ENCODE measurements around the gene HBE1. TPM values are rescaled to one million over a fixed set of nuclear protein-coding genes. Genes with fewer than 3 reads are reported as not detected.

HBE1 gene
- total and polyA plus RNA-seq, 2 of the 4 experiments (the other 2 are of a cell fraction), result 3.2 to 12.7 TPM

DNA sequence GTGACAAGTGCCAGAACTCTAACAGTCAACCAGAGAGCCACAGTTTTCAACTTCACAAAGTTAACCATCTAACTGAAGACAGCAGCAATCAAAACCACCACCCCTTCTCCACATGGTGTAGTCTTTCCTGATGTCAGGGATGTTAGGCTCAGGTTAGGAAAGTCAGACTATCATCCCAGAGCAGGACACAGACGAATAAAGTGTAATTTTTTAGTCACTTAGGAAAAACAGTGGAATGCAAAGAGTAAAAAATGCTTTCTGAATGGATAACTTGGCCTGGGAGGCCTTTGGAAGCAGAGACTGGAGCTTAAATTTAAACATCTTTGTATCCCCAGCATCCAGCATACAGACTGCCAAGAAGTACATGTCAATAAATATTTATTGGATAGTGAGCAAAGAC lies 16.6 kb upstream of the HBE1 start:
- peak overlapping the region; percentile 65 for H2AK5ac ChIP-seq (ENCODE audit: low read depth, low read length)
- CTCF ChIA-PET, result interaction anchor here (0.6 kb wide), 1 partner anchor 9 kb away, joined by 3 read pairs; no protein-coding TSS in a partner anchor

More for the DNA sequence above, 16.6 kb upstream of the HBE1 start:
- H2BK5ac ChIP-seq (ENCODE audit: low read depth, low read length, poor library complexity, severe bottlenecking), result peak overlapping the region; percentile 88
- 71% methylated on average over 1 of the region's 1 CpG; no CpG with 5 or more reads in 1 of the 2 experiments for WGBS, 2 experiments (ENCODE audit: extremely low coverage in 2 of 2, insufficient read length in 1 of 2)
- H3K9ac ChIP-seq (ENCODE audit: low read depth, low read length), result no peak overlapping the region
- H3K4ac ChIP-seq (ENCODE audit: low read depth, low read length), result peak overlapping the region; percentile 92; the same call in 1 of the 2 replicates
- peak overlapping the region; percentile 98 for H2BK120ac ChIP-seq (ENCODE audit: low read depth, low read length)
- H2BK15ac ChIP-seq (ENCODE audit: low read depth, low read length), result peak overlapping the region; percentile 72; the same call in 2 of the 3 replicates
- DNase-seq, result no peak
- peak overlapping the region; percentile 96 for H4K91ac ChIP-seq (ENCODE audit: insufficient read depth, low read depth, low read length)
- H4K20me1 ChIP-seq (ENCODE audit: insufficient read depth, low read length), result no peaks in the 10 kb centered on the region
- H3K27ac ChIP-seq (ENCODE audit: insufficient read depth, low read length), result no peak overlapping the region
- H3K9me1 ChIP-seq (ENCODE audit: insufficient read depth, low read length), result 0 out of 2 replicates have a peak, but pooled peaks cover 3% of the 10 kb centered on the region
- no peak overlapping the region for H2AFZ ChIP-seq (replicated peaks; ENCODE audit: low read length, poor library complexity)
- H4K8ac ChIP-seq (ENCODE audit: low read depth in 2 of 2, low read length in 2 of 2), result peak overlapping the region; percentile 28 to 91; a peak in 3 of 4 replicates
- no peak overlapping the region for H3K4me3 ChIP-seq (ENCODE audit: insufficient read depth, low read depth, low read length)
- H2BK20ac ChIP-seq (ENCODE audit: low read depth, low read length), result peak overlapping the region; percentile 99
- no peak for ATAC-seq (ENCODE audit: low read depth)
- intact Hi-C loops (cut with micrococcal nuclease) (no loop called here), in situ Hi-C loops (cut with MboI; ENCODE audit: low sequenced_read_pairs) (loop anchor here (10.0 kb wide), 1 partner anchor 78 kb away; no protein-coding TSS in a partner anchor), dilution Hi-C loops (cut with HindIII; ENCODE audit: low sequenced_read_pairs, unreplicated experiment) (no loop called here)
- peak overlapping the region; percentile 89 for H3K14ac ChIP-seq (replicated peaks; ENCODE audit: low read depth, low read length)
- peak overlapping the region; percentile 91 for H3K23ac ChIP-seq (ENCODE audit: low read depth, low read length)
- peak overlapping the region; percentile 63; the same call in 1 of the 2 replicates for H3K56ac ChIP-seq (ENCODE audit: extremely low read depth, insufficient read depth, low read length)
- no TSS peak for BruUV-seq (replicated peaks)
- H2AK9ac ChIP-seq (replicated peaks; ENCODE audit: low read depth, low read length, poor library complexity), result no peak overlapping the region
- H3K36me3 ChIP-seq (ENCODE audit: control insufficient read depth, insufficient read depth, low read length), result no peaks in the 10 kb centered on the region
- H3K18ac ChIP-seq (ENCODE audit: low read depth, low read length), result peak overlapping the region; percentile 100; the same call in 1 of the 2 replicates
- TF ChIP-seq CEBPB (IDR thresholded peaks at IDR 0.05; ENCODE audit: low read depth, low read length) (no peak), RFX5 (IDR thresholded peaks at IDR 0.05; ENCODE audit: low read depth, low read length) (no peak)
- H3K27me3 ChIP-seq (ENCODE audit: control insufficient read depth, insufficient read depth, low read length), result no peaks in the 10 kb centered on the region
- no peak overlapping the region for H3K4me2 ChIP-seq (ENCODE audit: low read depth, low read length)
- POLR2A ChIA-PET (ENCODE audit: unreplicated experiment), result no interaction called here
- H4K5ac ChIP-seq (ENCODE audit: low read depth, low read length), result peak overlapping the region; percentile 99; the same call in 1 of the 2 replicates
- H3K9me3 ChIP-seq (ENCODE audit: control insufficient read depth, insufficient read depth, low read length), result no peaks in the 10 kb centered on the region
- H3K4me1 ChIP-seq (ENCODE audit: control insufficient read depth, insufficient read depth, low read length), result peaks cover 15% of the 10 kb centered on the region
- H3K79me1 ChIP-seq (ENCODE audit: low read depth in 1 of 2, low read length in 2 of 2), result no peaks in the 10 kb centered on the region
